RWPE2 (cell line): ENCODE results near the gene FGD2.

Experiments used
- ATAC-seq: fragments of 200-7000 bp; cut with Tn5 transposase; 3 replicates; pipeline ENCODE4 v1.9.1; 2021; ENCODE audit warnings: low read depth
- DNase-seq: peaks from one replicate; pipeline ENCODE4 v3.0.0-alpha.2; 2020; ENCODE audit warnings: low spot score
- H3K27ac ChIP-seq: fragments of 450-650 bp; 2 replicates; pipeline ENCODE4 v1.5.1; 2017; ENCODE audit warnings: mild to moderate bottlenecking; ENCODE audit not compliant: poor library complexity, severe bottlenecking
- H3K27me3 ChIP-seq: fragments of 250-450 bp; sonication (Bioruptor Pico); 2 replicates; pipeline ENCODE4 v1.5.1; 2021; ENCODE audit warnings: mild to moderate bottlenecking, moderate library complexity; ENCODE audit not compliant: insufficient read depth, poor library complexity, severe bottlenecking
- H3K36me3 ChIP-seq: fragments of 250-450 bp; sonication (Bioruptor Pico); 2 replicates; pipeline ENCODE4 v1.5.1; 2020; ENCODE audit warnings: low read depth, mild to moderate bottlenecking, moderate library complexity
- H3K4me1 ChIP-seq: fragments of 250-450 bp; sonication (Bioruptor Pico); 2 replicates; pipeline ENCODE4 v1.5.1; 2021; ENCODE audit warnings: mild to moderate bottlenecking, moderate library complexity; ENCODE audit not compliant: insufficient read depth, poor library complexity, severe bottlenecking
- H3K4me3 ChIP-seq: fragments of 250-450 bp; sonication (Bioruptor Pico); 2 replicates; pipeline ENCODE4 v1.5.1; 2021; ENCODE audit warnings: mild to moderate bottlenecking, moderate library complexity; ENCODE audit not compliant: severe bottlenecking
- H3K9me3 ChIP-seq: fragments of 250-450 bp; sonication (Bioruptor Pico); 2 replicates; pipeline ENCODE4 v1.5.1; 2021; ENCODE audit warnings: mild to moderate bottlenecking, moderate library complexity; ENCODE audit not compliant: severe bottlenecking
- CTCF ChIP-seq: fragments of 450-650 bp; IDR thresholded peaks from one replicate; pipeline ENCODE4 v1.5.1; 2017; ENCODE audit warnings: mild to moderate bottlenecking, moderate library complexity; ENCODE audit not compliant: poor library complexity, severe bottlenecking

Gene FGD2

GRCh38 chr6:36998723-36999038, 6.8 kb upstream of the FGD2 start:
- no peak overlapping the region for H3K4me3 ChIP-seq
- no peaks in the 10 kb centered on the region for H3K4me1 ChIP-seq
- ATAC-seq (no peak), DNase-seq (no peak)
- H3K36me3 ChIP-seq, result no peaks in the 10 kb centered on the region
- TF ChIP-seq CTCF, result no peak
- no peaks in the 10 kb centered on the region for H3K9me3 ChIP-seq
- no peaks in the 10 kb centered on the region for H3K27me3 ChIP-seq
- no peak overlapping the region for H3K27ac ChIP-seq

GRCh38 chr6:36999061-36999750, 6.2 kb upstream of the FGD2 start:
- H3K36me3 ChIP-seq, result no peaks in the 10 kb centered on the region
- H3K9me3 ChIP-seq, result no peaks in the 10 kb centered on the region
- H3K4me3 ChIP-seq, result no peak overlapping the region
- TF ChIP-seq CTCF, result no peak
- no peak for DNase-seq
- no peaks in the 10 kb centered on the region for H3K27me3 ChIP-seq
- no peak overlapping the region for H3K27ac ChIP-seq
- no peak for ATAC-seq
- H3K4me1 ChIP-seq, result no peaks in the 10 kb centered on the region

GRCh38 chr6:36999751-37000125, 5.7 kb upstream of the FGD2 start:
- no peaks in the 10 kb centered on the region for H3K27me3 ChIP-seq
- DNase-seq (no peak), ATAC-seq (no peak)
- no peak for TF ChIP-seq CTCF
- H3K4me3 ChIP-seq, result no peak overlapping the region
- H3K36me3 ChIP-seq, result no peaks in the 10 kb centered on the region
- no peaks in the 10 kb centered on the region for H3K4me1 ChIP-seq
- H3K9me3 ChIP-seq, result no peaks in the 10 kb centered on the region
- no peak overlapping the region for H3K27ac ChIP-seq

- H3K27me3 ChIP-seq, result no peaks in the 10 kb centered on the region
- H3K4me3 ChIP-seq, result no peak overlapping the region
- no peak for TF ChIP-seq CTCF
- peaks cover 2% of the 10 kb centered on the region for H3K4me1 ChIP-seq
- no peaks in the 10 kb centered on the region for H3K9me3 ChIP-seq
- DNase-seq, result no peak
- no peak for ATAC-seq
- H3K36me3 ChIP-seq, result no peaks in the 10 kb centered on the region
- H3K27ac ChIP-seq, result no peak overlapping the region
Observed at GRCh38 chr6:37004044-37004980, 1.1 kb upstream of the FGD2 start.
